HepG2 (cell line): ENCODE results near the gene ATIC. TPM values are rescaled to one million over a fixed set of nuclear protein-coding genes. Genes with fewer than 3 reads are reported as not detected.

Source experiments
- ARHGAP35 ChIP-seq: sonication (generic); formaldehyde crosslinking; IDR thresholded peaks from 2 replicates; pipeline ENCODE4 v1.9.0; 2022; ENCODE audit warnings: mild to moderate bottlenecking, inconsistent platforms, moderate library complexity, missing genetic modification reagents, borderline replicate concordance
- ARNT2 ChIP-seq: sonication (generic); formaldehyde crosslinking; IDR thresholded peaks from 2 replicates; pipeline ENCODE4 v1.8.0; 2022; ENCODE audit warnings: mild to moderate bottlenecking, low read depth, missing genetic modification reagents, moderate library complexity
- DNMT3B ChIP-seq: conservative IDR thresholded peaks from 2 replicates; pipeline ENCODE4 v1.6.1; 2016; ENCODE audit warnings: missing biosample characterization, control low read depth
- FIP1L1 ChIP-seq: fragments of 200-400 bp; formaldehyde crosslinking; IDR thresholded peaks from 2 replicates; pipeline ENCODE4 v1.6.1; 2018; ENCODE audit warnings: low read depth, mild to moderate bottlenecking, low read length, moderate library complexity, borderline replicate concordance; ENCODE audit not compliant: insufficient read depth
- JDP2 ChIP-seq: sonication (generic); formaldehyde crosslinking; IDR thresholded peaks from 2 replicates; pipeline ENCODE4 v1.8.1; 2022; ENCODE audit warnings: missing genetic modification reagents, borderline replicate concordance
- NCOR1 ChIP-seq: fragments of 200-600 bp; sonication (generic); IDR thresholded peaks from 2 replicates; pipeline ENCODE4 v1.7.0; 2017; ENCODE audit warnings: antibody characterized with exemption, low read length, borderline replicate concordance
- RAD51 ChIP-seq: fragments of 450-650 bp; IDR thresholded peaks from 2 replicates; pipeline ENCODE4 v1.6.1; 2016; ENCODE audit warnings: borderline replicate concordance
- SNAPC2 ChIP-seq: sonication (generic); formaldehyde crosslinking; IDR thresholded peaks from 2 replicates; pipeline ENCODE4 v1.8.1; 2022; ENCODE audit warnings: mild to moderate bottlenecking, missing genetic modification reagents
- TFE3 ChIP-seq: IDR thresholded peaks from 2 replicates; pipeline ENCODE4 v1.6.1; 2016
- U2AF1 ChIP-seq: fragments of 200-400 bp; formaldehyde crosslinking; optimal IDR thresholded peaks from 2 replicates; pipeline ENCODE3; 2017; ENCODE audit warnings: mild to moderate bottlenecking, low read depth, low read length
- ZBTB10 ChIP-seq: sonication (generic); formaldehyde crosslinking; IDR thresholded peaks from 2 replicates; pipeline ENCODE4 v1.4.0; 2020; ENCODE audit warnings: missing genetic modification reagents, borderline replicate concordance
- ZBTB34 ChIP-seq: sonication (generic); formaldehyde crosslinking; IDR thresholded peaks from 2 replicates; pipeline ENCODE4 v1.8.0; 2022; ENCODE audit warnings: mild to moderate bottlenecking, missing genetic modification reagents
- ZBTB46 ChIP-seq: sonication (generic); formaldehyde crosslinking; IDR thresholded peaks from 2 replicates; pipeline ENCODE4 v1.4.0; 2020; ENCODE audit warnings: mild to moderate bottlenecking, missing genetic modification reagents, borderline replicate concordance
- ZFAT ChIP-seq: sonication (generic); formaldehyde crosslinking; conservative IDR thresholded peaks from 2 replicates; pipeline ENCODE4 v1.8.1; 2023; ENCODE audit warnings: missing genetic modification reagents, inconsistent platforms
- ZFP37 ChIP-seq: sonication (generic); formaldehyde crosslinking; IDR thresholded peaks from 2 replicates; pipeline ENCODE4 v1.4.0; 2020; ENCODE audit warnings: missing genetic modification reagents, borderline replicate concordance
- ZNF414 ChIP-seq: sonication (generic); formaldehyde crosslinking; IDR thresholded peaks from 2 replicates; pipeline ENCODE4 v1.5.0; 2020; ENCODE audit warnings: missing genetic modification reagents
- ZNF598 ChIP-seq: sonication (generic); formaldehyde crosslinking; IDR thresholded peaks from 2 replicates; pipeline ENCODE4 v1.5.1; 2020; ENCODE audit warnings: mild to moderate bottlenecking, missing genetic modification reagents, borderline replicate concordance
- ZNF615 ChIP-seq: sonication (generic); formaldehyde crosslinking; IDR thresholded peaks from 2 replicates; pipeline ENCODE4 v1.5.0; 2020; ENCODE audit warnings: mild to moderate bottlenecking, missing genetic modification reagents, borderline replicate concordance
- ZNF788 ChIP-seq: sonication (generic); formaldehyde crosslinking; IDR thresholded peaks from 2 replicates; pipeline ENCODE4 v1.5.0; 2020; ENCODE audit warnings: mild to moderate bottlenecking, missing genetic modification reagents, borderline replicate concordance
- polyA plus RNA-seq, 8 experiments: library from polyadenylated mRNA; depleted of rRNA in 3 of 8; stranded (reverse) in 7 of 8; unstranded in 1 of 8; fragments of >200 nt; fragmentation: Illumina TruSeq in 4 of 8; extraction: Trizol in 4 of 8; gene quantifications; 2 replicates each; pipeline versions ENCODE4 v1.2.1 to v1.2.3, GENCODE V29; 2011 to 2016; ENCODE audit warnings: low read depth in 4 of 8, missing spikeins in 1 of 8, mixed read lengths in 1 of 8; ENCODE audit not compliant: insufficient read depth in 1 of 8
- total RNA-seq, 5 experiments: library from RNA; depleted of rRNA; stranded (reverse); fragments of >200 nt; fragmentation: Illumina TruSeq; extraction: Trizol; gene quantifications; 2 replicates each; pipeline ENCODE4 v1.2.3, GENCODE V29; 2016; ENCODE audit warnings: low read depth in 1 of 5

The ATIC gene
- total and polyA plus RNA-seq, 2 of the 13 experiments (the other 11 are each of a cell fraction or from before 2014, with no cell fraction given) = 89.8 to 146 TPM

- TF ChIP-seq ZBTB34 (CRISPR knock-in tag) = peak; percentile 82; the same call in 1 of the 2 replicates
- peak; percentile 98; the same call in 1 of the 2 replicates for TF ChIP-seq ZBTB46
- TF ChIP-seq ZNF598 (CRISPR knock-in tag) = peak; percentile 92; the same call in 1 of the 2 replicates
- peak; percentile 93 for TF ChIP-seq RAD51
- peak; percentile 98 for TF ChIP-seq TFE3 (CRISPR knock-in tag)
- TF ChIP-seq SNAPC2 (CRISPR knock-in tag) = peak; percentile 93; the same call in 1 of the 2 replicates
- 0 out of 2 replicates have a peak, but pooled peaks have one; percentile 53 for TF ChIP-seq ZNF615 (CRISPR knock-in tag)
- TF ChIP-seq ZNF788 = peak; percentile 92
- peak; percentile 88 for TF ChIP-seq ARHGAP35 (CRISPR knock-in tag)
- TF ChIP-seq ZFP37 (CRISPR knock-in tag) = no peak
- TF ChIP-seq DNMT3B (CRISPR knock-in tag) = no peak
- peak; percentile 100 for TF ChIP-seq ARNT2 (CRISPR knock-in tag)
- no peak for TF ChIP-seq NCOR1
- peak; percentile 73; the same call in 1 of the 2 replicates for TF ChIP-seq ZBTB10 (CRISPR knock-in tag)
- TF ChIP-seq FIP1L1 = no peak
- peak; percentile 72; the same call in 1 of the 2 replicates for TF ChIP-seq JDP2 (CRISPR knock-in tag)
- peak; percentile 93 for TF ChIP-seq U2AF1
- no peak for TF ChIP-seq ZNF414 (CRISPR knock-in tag)
- TF ChIP-seq ZFAT (CRISPR knock-in tag) = peak; percentile 66; the same call in 1 of the 2 replicates
Measured at GRCh38 chr2:215311625-215312396, at the start of gene ATIC (continued).
